H9 (cell line): ENCODE data around the gene CCDC191. TPM values are rescaled to one million over a fixed set of nuclear protein-coding genes. Genes with fewer than 3 reads are reported as not detected.

Experiments used
- DNase-seq: peaks from one replicate; pipeline ENCODE4 v3.0.0-alpha.2; 2017
- H2AFZ ChIP-seq: one replicate; pipeline ENCODE4 v1.6.1; 2013; ENCODE audit warnings: mild to moderate bottlenecking, low read length, control low read depth, moderate library complexity
- H2AK5ac ChIP-seq: 2 replicates; pipeline ENCODE4 v1.6.1; 2013; ENCODE audit warnings: low read length, control low read depth, mixed read lengths; ENCODE audit not compliant: insufficient read length
- H2BK120ac ChIP-seq: one replicate; pipeline ENCODE4 v1.6.1; 2013; ENCODE audit warnings: low read depth, mild to moderate bottlenecking, low read length, control low read depth, inconsistent platforms; ENCODE audit not compliant: poor library complexity, severe bottlenecking
- H2BK12ac ChIP-seq: 2 replicates; pipeline ENCODE4 v1.6.1; 2013; ENCODE audit warnings: low read length, control low read depth, mixed read lengths, low read depth; ENCODE audit not compliant: insufficient read length
- H2BK15ac ChIP-seq: 2 replicates; pipeline ENCODE4 v1.6.1; 2013; ENCODE audit warnings: low read depth, low read length, control low read depth
- H2BK20ac ChIP-seq: one replicate; pipeline ENCODE4 v1.6.1; 2013; ENCODE audit warnings: low read depth, mild to moderate bottlenecking, low read length, control low read depth, inconsistent platforms; ENCODE audit not compliant: poor library complexity, severe bottlenecking
- H2BK5ac ChIP-seq: 2 replicates; pipeline ENCODE4 v1.6.1; 2013; ENCODE audit warnings: low read length, control low read depth, mixed read lengths; ENCODE audit not compliant: insufficient read length
- H3K14ac ChIP-seq: 2 replicates; pipeline ENCODE4 v1.6.1; 2013; ENCODE audit warnings: low read length, control low read depth; ENCODE audit not compliant: insufficient read depth
- H3K18ac ChIP-seq: 2 replicates; pipeline ENCODE4 v1.6.1; 2013; ENCODE audit warnings: low read depth, mild to moderate bottlenecking, mixed read lengths, low read length, control low read depth; ENCODE audit not compliant: insufficient read length
- H3K23ac ChIP-seq: 2 replicates; pipeline ENCODE4 v1.6.1; 2013; ENCODE audit warnings: low read length, control low read depth, mixed read lengths, low read depth; ENCODE audit not compliant: insufficient read length
- H3K23me2 ChIP-seq: 2 replicates; pipeline ENCODE4 v1.6.1; 2013; ENCODE audit warnings: low read depth, mild to moderate bottlenecking, mixed read lengths, low read length, control low read depth; ENCODE audit not compliant: insufficient read length, poor library complexity, severe bottlenecking
- H3K27ac ChIP-seq: 2 replicates; pipeline ENCODE4 v1.5.1; 2013; ENCODE audit warnings: low read length, control low read depth, mixed read lengths, low read depth; ENCODE audit not compliant: insufficient read length
- H3K27me3 ChIP-seq: 2 replicates; pipeline ENCODE4 v1.6.1; 2013; ENCODE audit warnings: low read length, control low read depth, inconsistent platforms; ENCODE audit not compliant: insufficient read depth
- H3K4ac ChIP-seq: 2 replicates; pipeline ENCODE4 v1.6.1; 2013; ENCODE audit warnings: low read depth, mild to moderate bottlenecking, control low read depth, inconsistent platforms, low read length, moderate library complexity
- H3K4me1 ChIP-seq: 2 replicates; pipeline ENCODE4 v1.6.1; 2013; ENCODE audit warnings: low read length, control low read depth, inconsistent platforms; ENCODE audit not compliant: insufficient read depth
- H3K4me2 ChIP-seq: 2 replicates; pipeline ENCODE4 v1.6.1; 2013; ENCODE audit warnings: low read length, control low read depth, mixed read lengths; ENCODE audit not compliant: insufficient read length, insufficient read depth
- H3K56ac ChIP-seq: 2 replicates; pipeline ENCODE4 v1.6.1; 2013; ENCODE audit warnings: low read depth, mild to moderate bottlenecking, mixed read lengths, low read length, control low read depth; ENCODE audit not compliant: insufficient read length
- H3K79me1 ChIP-seq: 2 replicates; pipeline ENCODE4 v1.6.1; 2013; ENCODE audit warnings: low read depth, mild to moderate bottlenecking, moderate library complexity, low read length, control low read depth, inconsistent platforms; ENCODE audit not compliant: insufficient read depth, poor library complexity, severe bottlenecking
- H3K79me2 ChIP-seq: 2 replicates; pipeline ENCODE4 v1.6.1; 2013; ENCODE audit warnings: low read length, control low read depth, inconsistent platforms; ENCODE audit not compliant: insufficient read depth
- H3K9ac ChIP-seq: 2 replicates; pipeline ENCODE4 v1.6.1; 2013; ENCODE audit warnings: low read length, control low read depth, mixed read lengths; ENCODE audit not compliant: insufficient read length; ENCODE audit errors: extremely low read depth
- H3K9me3 ChIP-seq: one replicate; pipeline ENCODE4 v1.6.1; 2013; ENCODE audit warnings: low read depth, low read length, inconsistent platforms; ENCODE audit not compliant: control insufficient read depth
- H3T11ph ChIP-seq: one replicate; pipeline ENCODE4 v1.6.1; 2013; ENCODE audit warnings: mild to moderate bottlenecking, low read length, control low read depth, inconsistent platforms
- H4K20me1 ChIP-seq: one replicate; pipeline ENCODE4 v1.6.1; 2013; ENCODE audit not compliant: control insufficient read depth, insufficient read length, insufficient read depth
- H4K5ac ChIP-seq: 2 replicates; pipeline ENCODE4 v1.6.1; 2013; ENCODE audit warnings: low read depth, mild to moderate bottlenecking, mixed read lengths, low read length, control low read depth; ENCODE audit not compliant: insufficient read length
- H4K8ac ChIP-seq: replicated peaks from 2 replicates; pipeline ENCODE4 v1.6.1; 2013; ENCODE audit warnings: low read length, control low read depth, mixed read lengths, low read depth; ENCODE audit not compliant: insufficient read length
- H4K91ac ChIP-seq: 2 replicates; pipeline ENCODE4 v1.6.1; 2013; ENCODE audit warnings: low read depth, mild to moderate bottlenecking, moderate library complexity, mixed read lengths, low read length, control low read depth; ENCODE audit not compliant: insufficient read length
- H3K27ac Mint-ChIP-seq, 3 experiments: 2 replicates in 2 of 3; 3 replicates in 1 of 3; pipeline ENCODE4 v1.8.0; 2020 to 2021; ENCODE audit warnings: mixed read lengths in 3 of 3, mild to moderate bottlenecking in 1 of 3, moderate library complexity in 1 of 3
- H3K27me3 Mint-ChIP-seq: 2 replicates; pipeline ENCODE4 v1.8.0; 2021; ENCODE audit warnings: low read depth, mild to moderate bottlenecking, moderate library complexity, mixed read lengths
- H3K36me3 Mint-ChIP-seq, 3 experiments: 2 replicates in 2 of 3; 3 replicates in 1 of 3; pipeline ENCODE4 v1.8.0; 2020 to 2021; ENCODE audit warnings: low read depth in 3 of 3, mixed read lengths in 3 of 3; ENCODE audit not compliant: insufficient read depth in 1 of 3
- H3K4me1 Mint-ChIP-seq, 2 experiments: 2 replicates each; pipeline ENCODE4 v1.8.0; 2020; ENCODE audit warnings: mixed read lengths in 2 of 2
- H3K4me3 Mint-ChIP-seq, 2 experiments: 2 replicates in 1 of 2; 3 replicates in 1 of 2; pipeline ENCODE4 v1.8.0; 2020 to 2021; ENCODE audit warnings: mild to moderate bottlenecking in 2 of 2, mixed read lengths in 2 of 2, moderate library complexity in 1 of 2
- H3K9me3 Mint-ChIP-seq, 2 experiments: 2 replicates in 1 of 2; 3 replicates in 1 of 2; pipeline ENCODE4 v1.8.0; 2020; ENCODE audit warnings: mild to moderate bottlenecking in 2 of 2, mixed read lengths in 2 of 2, moderate library complexity in 1 of 2
- CTCF ChIP-seq: fragments of 200-600 bp; sonication (generic); conservative IDR thresholded peaks from 3 replicates; pipeline ENCODE4 v1.8.0; 2021; ENCODE audit warnings: antibody characterized with exemption, mild to moderate bottlenecking
- WGBS: extraction: QIAGEN DNeasy Blood & Tissue Kit; methylation state at CpG from one replicate; pipeline ENCODE4 v1.1.7; 2013; ENCODE audit warnings: missing lambda C conversion rate, low lambda C conversion rate, mixed read lengths; ENCODE audit not compliant: insufficient read length; ENCODE audit errors: extremely low coverage; 5-methylcytosine and 5-hydroxymethylcytosine counted together
- total RNA-seq: library from RNA; stranded (reverse); gene quantifications from 2 replicates; pipeline ENCODE4 v1.2.1, GENCODE V29; 2021

Gene CCDC191
- total RNA-seq, 1 experiment from 2014 or later: 0.68 TPM

GRCh38 chr3:114034787-114035545 lies 21.4 kb downstream of the CCDC191 start:
- H3K4me2 ChIP-seq: no peak overlapping the region

More at GRCh38 chr3:114034787-114035545, 21.4 kb downstream of the CCDC191 start:
- Histone ChIP-seq H2BK20ac (no peak overlapping the region), H3K9me3 (no peaks in the 10 kb centered on the region), H2BK12ac (no peak overlapping the region), H3K14ac (no peak overlapping the region), H3K4ac (no peak overlapping the region), H2BK15ac (no peak overlapping the region), H3K23me2 (no peaks in the 10 kb centered on the region), H4K91ac (no peak overlapping the region), H3K4me1 (no peaks in the 10 kb centered on the region), H3K9ac (no peak overlapping the region), H4K20me1 (no peaks in the 10 kb centered on the region), H4K5ac (no peak overlapping the region), H3K27me3 (no peaks in the 10 kb centered on the region), H2BK5ac (no peak overlapping the region), H3K23ac (no peak overlapping the region), H3K79me1 (no peaks in the 10 kb centered on the region), H3K18ac (no peak overlapping the region), H3K79me2 (no peaks in the 10 kb centered on the region), H3T11ph (no peak overlapping the region), H2AK5ac (no peak overlapping the region), H4K8ac (no peak overlapping the region), H2AFZ (no peak overlapping the region), H3K27ac (no peak overlapping the region), H3K56ac (no peak overlapping the region), H2BK120ac (no peak overlapping the region)
- no peaks in the 10 kb centered on the region; a peak in 1 of 7 replicates for H3K36me3 Mint-ChIP-seq
- H3K27ac Mint-ChIP-seq: peak overlapping the region in 1 of 3 experiments; percentile 3; a peak in 1 of 7 replicates
- DNase-seq: no peak
- TF ChIP-seq CTCF: no peak
- WGBS: no CpG with 5 or more reads among the region's 5 CpGs
- H3K27me3 Mint-ChIP-seq: no peaks in the 10 kb centered on the region
- no peak overlapping the region for H3K4me3 Mint-ChIP-seq
- no peaks in the 10 kb centered on the region; a peak in 1 of 5 replicates for H3K9me3 Mint-ChIP-seq
- peaks cover 17 to 21% of the 10 kb centered on the region in 2 experiments for H3K4me1 Mint-ChIP-seq
